Dendritic cell treated with granulocyte-macrophage colony-stimulating factor and Interleukin-4, amounts not matched to agents 40 ng/mL and 50 ng/mL, for 4 days (primary cell): ENCODE results near the gene AACS.
"Not testable (repeated sequence)": the region's sequence is repeated elsewhere in the genome, so short reads cannot be mapped to it uniquely, and the experiment has no call there.

Source experiments
- H3K27ac Mint-ChIP-seq: one replicate; pipeline ENCODE4 v1.8.0; 2022; ENCODE audit warnings: mild to moderate bottlenecking, mixed read lengths
- H3K27me3 Mint-ChIP-seq: one replicate; pipeline ENCODE4 v1.8.0; 2022; ENCODE audit warnings: mild to moderate bottlenecking, mixed read lengths
- H3K36me3 Mint-ChIP-seq: one replicate; pipeline ENCODE4 v1.8.0; 2022; ENCODE audit warnings: low read depth, mixed read lengths
- H3K4me1 Mint-ChIP-seq: one replicate; pipeline ENCODE4 v1.8.0; 2022; ENCODE audit warnings: low read depth, mixed read lengths
- H3K4me3 Mint-ChIP-seq: one replicate; pipeline ENCODE4 v1.8.0; 2022; ENCODE audit warnings: mild to moderate bottlenecking, moderate library complexity, mixed read lengths
- H3K9me3 Mint-ChIP-seq: one replicate; pipeline ENCODE4 v1.8.0; 2022; ENCODE audit warnings: mixed read lengths
- intact Hi-C: fragments of 100-400 bp; cut with micrococcal nuclease; formaldehyde crosslinking; loops from one replicate; pipeline ENCODE4 v1.15.0; 2022

AACS gene

DNA sequence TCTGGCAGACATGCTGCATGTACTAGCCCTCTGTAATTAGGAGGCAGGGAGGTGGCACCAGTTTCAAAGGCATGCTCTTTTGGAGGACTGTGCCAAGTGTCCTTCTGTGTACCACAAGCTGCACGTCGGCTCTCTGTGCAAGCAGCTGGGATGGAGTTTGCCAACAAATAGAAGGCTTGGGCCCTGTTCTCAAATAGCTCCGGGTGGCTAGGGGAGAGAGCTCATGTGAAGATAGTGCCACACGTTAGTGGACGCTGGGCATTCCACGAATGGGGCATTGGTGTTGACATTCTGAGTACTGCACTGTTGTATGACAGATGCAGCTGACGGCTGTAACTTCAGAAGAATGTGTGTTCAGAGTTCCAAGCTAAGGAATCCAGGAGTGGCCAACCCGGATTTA, 4.4 kb downstream of the AACS start:
- H3K27ac Mint-ChIP-seq = no peak overlapping the region
- no peaks in the 10 kb centered on the region for H3K9me3 Mint-ChIP-seq
- no peaks in the 10 kb centered on the region for H3K36me3 Mint-ChIP-seq
- no peak overlapping the region for H3K4me3 Mint-ChIP-seq
- peaks cover 9% of the 10 kb centered on the region for H3K27me3 Mint-ChIP-seq
- intact Hi-C loops = loop anchor here (5.0 kb wide), 1 partner anchor 72 kb away; no protein-coding TSS in a partner anchor
- peaks cover 22% of the 10 kb centered on the region for H3K4me1 Mint-ChIP-seq

DNA sequence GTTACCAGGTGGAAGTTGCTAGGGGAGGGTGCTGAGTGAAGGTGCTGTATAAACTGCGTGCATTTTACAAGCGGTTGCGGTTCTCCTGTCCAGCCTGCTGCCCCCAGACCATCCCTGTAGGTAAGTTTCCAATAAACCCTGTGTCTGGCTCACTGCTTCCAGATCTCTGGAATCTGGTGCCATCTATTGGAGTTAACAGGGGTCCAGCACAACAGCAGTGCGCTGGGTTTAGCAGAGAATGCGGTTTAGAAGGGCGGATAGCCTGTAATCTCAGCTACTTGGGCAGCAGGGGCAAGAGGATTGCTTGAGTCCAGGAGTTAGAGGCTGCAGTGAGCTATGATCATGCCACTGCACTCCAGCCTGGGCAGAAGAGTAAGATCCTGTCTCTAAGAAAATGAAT, 4.9 kb downstream of the AACS start:
- no peaks in the 10 kb centered on the region for H3K9me3 Mint-ChIP-seq
- peaks cover 17% of the 10 kb centered on the region for H3K4me1 Mint-ChIP-seq
- intact Hi-C loops = no loop called here
- peaks cover 7% of the 10 kb centered on the region for H3K27me3 Mint-ChIP-seq
- no peak overlapping the region for H3K4me3 Mint-ChIP-seq
- H3K36me3 Mint-ChIP-seq = no peaks in the 10 kb centered on the region
- H3K27ac Mint-ChIP-seq = no peak overlapping the region

DNA sequence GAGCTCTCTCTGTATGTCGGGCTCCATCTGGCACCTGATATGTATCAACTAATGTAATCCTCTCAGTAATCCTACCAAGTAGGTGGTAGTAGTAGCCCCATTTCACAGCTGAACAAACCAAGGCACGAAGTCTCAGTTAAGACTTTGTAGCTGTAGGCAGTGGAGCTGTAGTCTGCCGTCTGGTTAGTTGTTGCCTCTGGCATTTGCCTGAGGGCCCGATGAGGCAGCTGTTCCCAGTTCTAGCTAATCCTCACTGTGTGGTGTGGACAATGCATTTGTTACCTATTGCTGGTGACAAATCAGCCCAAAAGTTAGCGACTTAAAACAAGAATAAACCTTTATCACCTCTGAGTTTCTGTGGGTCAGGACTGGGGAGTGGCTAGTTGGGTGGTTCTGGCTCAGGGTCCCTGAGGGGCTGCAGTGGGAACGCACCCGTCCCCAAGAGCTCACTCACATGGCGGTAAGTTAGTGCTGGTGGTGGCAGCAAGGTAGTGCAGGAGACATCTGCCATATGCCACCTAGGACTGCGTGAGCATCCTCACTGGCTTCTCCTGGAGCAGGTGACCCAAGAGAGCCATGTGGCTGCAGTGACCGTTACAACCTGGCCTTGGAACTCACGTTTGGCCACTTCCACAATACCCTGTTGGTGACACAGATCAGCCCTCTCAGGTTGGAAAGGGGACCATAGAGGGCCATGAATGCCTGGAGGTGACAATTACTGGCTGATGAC, 5.6 kb downstream of the AACS start:
- Mint-ChIP-seq H3K27me3 (peaks cover 6% of the 10 kb centered on the region), H3K4me3 (no peak overlapping the region), H3K9me3 (no peaks in the 10 kb centered on the region), H3K27ac (no peak overlapping the region), H3K4me1 (peaks cover 13% of the 10 kb centered on the region), H3K36me3 (peaks cover 6% of the 10 kb centered on the region)
- intact Hi-C loops = no loop called here

DNA sequence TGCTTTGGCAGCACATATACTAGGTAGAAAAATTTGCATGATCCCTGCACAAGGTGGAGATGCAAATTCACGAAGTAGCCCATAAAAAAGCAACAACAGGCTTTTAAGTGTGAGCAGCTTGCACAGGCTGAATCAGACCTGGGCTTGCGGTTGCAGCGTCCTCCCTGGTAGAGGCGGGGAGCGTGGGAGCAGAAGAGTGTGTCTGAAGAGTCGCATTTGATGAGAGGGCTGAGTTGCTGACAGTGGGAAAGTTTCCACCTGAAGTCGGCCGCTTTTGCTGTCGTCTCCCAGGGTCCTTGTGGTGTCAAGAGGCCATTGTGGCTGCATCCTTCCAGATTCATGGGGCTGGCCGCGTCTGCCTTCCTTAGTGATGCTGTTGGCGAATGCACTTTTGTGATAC, 6.2 kb downstream of the AACS start:
- Mint-ChIP-seq H3K27me3 (peaks cover 3% of the 10 kb centered on the region), H3K27ac (no peak overlapping the region), H3K9me3 (no peaks in the 10 kb centered on the region), H3K36me3 (peaks cover 13% of the 10 kb centered on the region), H3K4me1 (peaks cover 7% of the 10 kb centered on the region), H3K4me3 (no peak overlapping the region)
- intact Hi-C loops = no loop called here

DNA sequence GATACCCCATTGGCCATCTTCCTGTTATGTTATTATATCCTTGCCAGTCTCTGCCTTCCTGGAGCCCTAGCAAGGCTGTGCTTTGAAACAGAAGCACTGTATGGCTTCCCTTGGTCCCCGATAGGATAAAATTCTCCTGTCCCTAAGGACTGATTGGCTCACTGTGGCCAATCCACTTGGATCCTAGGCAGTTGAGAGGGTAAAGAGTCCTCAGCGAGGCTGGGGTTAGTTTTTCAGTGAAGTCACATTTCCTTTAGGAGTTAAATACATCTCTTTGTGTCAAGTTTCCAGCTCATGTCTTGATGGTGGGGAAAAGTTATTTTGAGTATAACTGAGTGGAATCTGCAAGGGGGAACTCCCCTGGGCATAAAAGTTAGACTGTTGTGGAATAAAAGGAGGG, 7.3 kb downstream of the AACS start:
- Mint-ChIP-seq H3K36me3 (peaks cover 23% of the 10 kb centered on the region), H3K4me1 (no peaks in the 10 kb centered on the region), H3K27me3 (no peaks in the 10 kb centered on the region), H3K4me3 (no peak overlapping the region), H3K9me3 (no peaks in the 10 kb centered on the region), H3K27ac (no peak overlapping the region)
- intact Hi-C loops = no loop called here

DNA sequence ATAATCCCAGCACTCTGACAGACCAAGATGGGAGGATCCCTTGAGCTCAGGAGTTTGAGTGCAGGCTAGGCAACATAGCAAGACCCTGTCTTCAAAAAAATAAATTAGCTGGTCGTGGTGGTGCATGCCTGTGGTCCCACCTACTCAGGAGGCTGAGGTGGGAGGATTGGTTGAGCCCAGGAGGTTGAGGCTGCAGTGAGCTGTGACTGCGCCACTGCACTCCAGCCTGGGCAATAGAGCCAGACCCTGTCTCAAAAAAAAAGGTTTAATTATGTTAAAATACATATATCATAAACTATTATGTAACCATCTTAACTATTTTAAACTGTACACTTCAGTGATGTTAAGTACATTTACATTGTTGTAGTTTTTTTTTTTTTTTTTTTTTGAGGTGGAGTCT, 9.1 kb downstream of the AACS start:
- H3K27me3 Mint-ChIP-seq, H3K27ac Mint-ChIP-seq, H3K4me1 Mint-ChIP-seq, intact Hi-C loops, H3K4me3 Mint-ChIP-seq, H3K9me3 Mint-ChIP-seq: not testable (repeated sequence)
- H3K36me3 Mint-ChIP-seq = peaks cover 41% of the 10 kb centered on the region

DNA sequence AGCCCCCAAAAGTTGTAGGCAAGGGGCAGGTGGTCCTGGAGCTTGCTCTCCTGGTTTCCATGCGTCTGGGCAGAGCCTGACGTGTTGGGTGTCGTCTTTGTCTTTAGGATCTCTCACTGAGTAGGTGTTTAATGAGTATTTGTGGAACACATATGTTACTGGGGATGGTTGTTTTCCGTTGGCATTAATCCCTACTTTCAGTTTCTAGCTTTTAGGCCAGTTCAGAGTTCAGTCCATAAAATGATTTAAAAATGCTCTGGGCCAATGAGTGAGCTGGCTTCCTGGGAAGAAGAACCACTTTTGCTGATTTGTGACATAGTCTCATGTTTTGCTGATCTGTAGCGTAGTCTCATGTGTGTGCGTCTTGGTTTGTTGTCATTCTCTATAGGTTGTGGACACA, 10.9 kb downstream of the AACS start:
- intact Hi-C loops = no loop called here
- H3K9me3 Mint-ChIP-seq = no peaks in the 10 kb centered on the region
- no peak overlapping the region for H3K4me3 Mint-ChIP-seq
- H3K27me3 Mint-ChIP-seq = no peaks in the 10 kb centered on the region
- no peak overlapping the region for H3K27ac Mint-ChIP-seq
- peaks cover 11% of the 10 kb centered on the region for H3K4me1 Mint-ChIP-seq
- peaks cover 41% of the 10 kb centered on the region for H3K36me3 Mint-ChIP-seq

DNA sequence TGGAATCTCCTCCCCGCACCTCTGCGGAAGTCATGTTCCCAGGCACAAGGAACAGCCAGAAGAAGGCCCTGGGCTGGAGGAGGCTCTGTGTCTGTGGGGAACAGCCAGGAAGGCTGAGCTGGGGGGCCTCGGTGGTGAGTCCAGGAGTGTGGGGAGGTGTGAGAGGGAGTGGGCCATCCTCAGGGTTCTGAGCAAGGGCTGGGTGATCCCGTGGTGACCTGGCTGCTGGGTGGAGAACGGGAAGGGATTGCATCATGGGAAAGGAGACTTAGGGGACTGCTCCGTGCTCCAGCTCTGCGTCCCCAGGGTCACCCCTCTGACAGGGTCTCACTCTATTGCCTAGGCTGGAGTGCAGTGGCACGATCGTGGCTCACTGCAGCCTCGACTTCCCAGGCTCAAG, 13.8 kb downstream of the AACS start:
- intact Hi-C loops = no loop called here
- Mint-ChIP-seq H3K36me3 (peaks cover 47% of the 10 kb centered on the region), H3K4me1 (peaks cover 11% of the 10 kb centered on the region), H3K9me3 (no peaks in the 10 kb centered on the region), H3K27ac (no peak overlapping the region), H3K27me3 (no peaks in the 10 kb centered on the region), H3K4me3 (no peak overlapping the region)

DNA sequence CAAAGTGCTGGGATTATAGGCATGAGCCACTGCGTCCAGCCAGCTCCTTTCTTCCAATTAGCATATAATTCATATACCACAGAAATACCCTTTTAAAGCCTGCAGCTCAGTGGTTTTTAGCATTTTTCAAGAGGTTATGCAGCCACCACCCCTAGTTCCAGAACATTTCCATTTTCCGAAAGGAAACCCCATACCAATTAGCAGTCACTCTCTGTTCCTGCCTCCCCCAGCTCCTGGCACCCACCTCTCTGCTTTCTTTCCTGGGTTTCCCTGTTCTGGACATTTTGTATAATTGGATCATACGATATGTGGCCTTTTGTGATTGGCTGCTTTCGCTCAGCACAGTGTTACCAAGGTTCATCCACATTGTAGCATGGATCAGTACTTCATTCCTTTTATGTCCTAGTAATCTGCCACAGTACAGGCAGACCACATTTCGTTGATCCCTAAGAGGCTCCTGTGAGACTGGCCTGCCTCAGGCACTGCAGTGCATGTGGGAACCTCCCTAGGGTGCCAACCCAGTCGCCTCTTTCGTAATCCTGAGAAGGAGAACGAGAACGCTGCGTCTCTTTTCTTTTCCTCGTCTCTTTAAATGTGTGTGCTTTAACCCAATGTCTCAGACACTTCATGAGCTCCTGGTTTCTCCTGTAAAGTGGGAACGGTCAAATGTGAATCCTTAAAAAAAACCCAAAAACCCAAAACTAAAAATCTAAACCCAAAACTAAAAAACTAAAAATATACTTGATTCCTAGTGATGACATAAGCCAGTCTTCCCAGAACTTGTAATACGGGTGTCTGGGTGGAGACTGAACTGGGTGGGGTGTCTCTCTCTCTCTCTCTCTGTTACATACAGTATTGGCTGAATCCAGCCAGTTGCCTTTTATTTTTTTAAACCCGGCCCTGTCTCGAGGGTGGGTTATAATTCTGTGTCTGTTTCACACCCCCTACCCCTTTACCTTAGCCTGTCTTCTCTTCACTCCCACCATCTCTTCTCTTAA, 14.7 kb downstream of the AACS start:
- Mint-ChIP-seq H3K9me3 (no peaks in the 10 kb centered on the region), H3K36me3 (peaks cover 47% of the 10 kb centered on the region), H3K4me1 (peaks cover 11% of the 10 kb centered on the region), H3K27ac (peak overlapping the region; percentile 52), H3K27me3 (no peaks in the 10 kb centered on the region), H3K4me3 (peak overlapping the region; percentile 25)
- intact Hi-C loops = no loop called here

DNA sequence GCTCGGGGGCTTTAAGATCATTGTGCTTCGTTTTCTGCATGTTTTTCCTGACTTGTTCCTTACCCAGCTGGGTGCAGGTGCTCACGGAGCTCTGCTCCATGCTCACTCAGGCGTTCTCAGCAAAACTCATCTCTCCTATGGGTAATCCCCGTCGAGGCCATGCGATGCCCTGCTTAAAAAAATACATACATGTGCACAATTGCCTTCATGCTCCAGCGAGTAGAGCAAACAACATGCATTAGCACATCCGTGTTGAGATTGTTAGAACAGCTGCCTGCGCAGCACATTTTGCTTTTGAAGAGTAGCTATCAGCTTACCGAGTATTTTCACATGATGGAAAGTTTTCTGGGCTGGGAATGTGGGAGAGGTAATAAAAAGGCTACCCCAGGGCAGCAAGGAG, 16.2 kb downstream of the AACS start:
- no peak overlapping the region for H3K4me3 Mint-ChIP-seq
- no peak overlapping the region for H3K27ac Mint-ChIP-seq
- H3K27me3 Mint-ChIP-seq = no peaks in the 10 kb centered on the region
- no peaks in the 10 kb centered on the region for H3K9me3 Mint-ChIP-seq
- H3K4me1 Mint-ChIP-seq = peaks cover 11% of the 10 kb centered on the region
- intact Hi-C loops = no loop called here
- peaks cover 40% of the 10 kb centered on the region for H3K36me3 Mint-ChIP-seq

DNA sequence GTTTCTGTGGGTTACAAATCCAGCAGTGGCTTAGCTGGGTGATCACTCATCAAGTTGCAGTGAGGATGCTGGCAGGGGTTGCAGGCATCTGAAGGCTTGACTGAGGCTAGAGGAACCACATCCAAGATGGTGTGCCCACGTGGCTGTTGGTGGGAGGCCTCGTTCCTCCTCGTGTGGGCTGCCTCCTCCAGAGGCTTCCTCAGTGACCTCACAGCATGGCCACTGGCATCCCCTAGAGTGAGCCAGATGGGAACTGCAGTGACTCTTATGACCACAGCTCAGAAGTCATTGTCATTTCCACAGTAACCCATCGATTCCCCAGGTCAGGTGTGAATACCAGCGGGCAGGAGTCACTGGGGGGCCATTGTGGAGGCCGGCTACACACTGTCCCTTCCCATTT, 17.8 kb downstream of the AACS start:
- Mint-ChIP-seq H3K36me3 (peaks cover 30% of the 10 kb centered on the region), H3K4me1 (peaks cover 11% of the 10 kb centered on the region), H3K4me3 (no peak overlapping the region), H3K9me3 (no peaks in the 10 kb centered on the region), H3K27ac (no peak overlapping the region), H3K27me3 (no peaks in the 10 kb centered on the region)
- intact Hi-C loops = no loop called here

DNA sequence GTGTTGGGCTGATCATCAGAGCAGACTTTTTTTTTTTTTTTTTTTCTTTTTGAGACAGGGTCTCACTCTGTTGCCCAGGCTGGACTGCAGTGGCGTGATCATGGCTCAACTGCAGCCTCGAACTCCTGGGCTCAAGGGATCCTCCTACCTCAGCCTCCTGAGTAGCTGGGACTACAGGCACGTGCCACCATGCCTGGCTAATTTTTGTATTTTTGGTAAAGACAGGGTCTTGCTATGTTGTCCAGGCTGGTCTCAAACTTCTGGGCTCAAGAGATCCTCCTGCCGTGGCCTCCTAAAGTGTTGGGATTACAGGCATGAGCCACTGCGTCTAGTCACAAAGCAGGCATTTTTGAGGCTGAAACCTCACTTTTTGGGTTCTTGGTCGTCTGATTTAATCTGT, 23.0 kb downstream of the AACS start:
- H3K27ac Mint-ChIP-seq, H3K9me3 Mint-ChIP-seq, H3K4me1 Mint-ChIP-seq, intact Hi-C loops, H3K4me3 Mint-ChIP-seq, H3K27me3 Mint-ChIP-seq: not testable (repeated sequence)
- H3K36me3 Mint-ChIP-seq = peaks cover 24% of the 10 kb centered on the region

DNA sequence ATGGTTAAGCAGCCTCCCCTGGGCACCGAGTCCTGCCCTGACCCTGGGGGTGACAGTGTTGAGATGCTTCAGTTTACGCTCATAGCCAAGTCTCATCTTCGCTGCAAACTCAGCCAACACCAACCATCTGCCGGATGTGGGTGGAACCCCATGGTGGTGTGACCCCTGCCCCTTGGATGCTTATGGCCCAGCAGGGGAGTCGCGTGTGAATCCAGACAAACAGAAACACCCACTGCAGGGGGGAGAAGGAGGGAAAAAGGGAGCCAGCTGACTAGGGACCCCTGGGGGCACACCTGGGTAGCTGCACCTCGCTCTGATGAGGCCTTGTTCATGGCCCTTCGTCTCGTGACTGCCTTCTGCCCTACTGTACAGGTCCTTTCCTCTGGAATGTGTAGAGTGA, 23.8 kb downstream of the AACS start:
- no peaks in the 10 kb centered on the region for H3K4me1 Mint-ChIP-seq
- intact Hi-C loops = no loop called here
- no peak overlapping the region for H3K4me3 Mint-ChIP-seq
- peaks cover 29% of the 10 kb centered on the region for H3K36me3 Mint-ChIP-seq
- H3K9me3 Mint-ChIP-seq = no peaks in the 10 kb centered on the region
- H3K27me3 Mint-ChIP-seq = no peaks in the 10 kb centered on the region
- H3K27ac Mint-ChIP-seq = no peak overlapping the region

DNA sequence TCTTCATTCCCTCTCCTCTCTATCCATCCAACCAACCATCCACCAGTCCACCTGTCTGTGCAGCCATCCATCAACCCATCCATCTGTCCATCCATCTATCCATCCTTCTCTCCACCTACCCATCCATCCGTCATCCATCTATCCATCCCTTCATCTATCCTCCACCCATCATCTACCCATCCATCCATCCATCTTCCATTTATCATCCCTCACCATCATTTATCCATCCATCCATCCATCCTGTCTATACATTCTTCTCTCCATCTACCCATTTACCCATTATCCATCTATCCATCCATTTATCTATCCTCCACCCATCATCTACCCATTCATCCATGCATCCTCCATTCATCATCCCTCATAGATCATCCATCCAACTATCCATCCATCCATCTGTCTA, 24.4 kb downstream of the AACS start:
- Mint-ChIP-seq H3K27ac (no peak overlapping the region), H3K4me3 (no peak overlapping the region), H3K27me3 (no peaks in the 10 kb centered on the region), H3K9me3 (no peaks in the 10 kb centered on the region), H3K4me1 (no peaks in the 10 kb centered on the region), H3K36me3 (peaks cover 33% of the 10 kb centered on the region)
- intact Hi-C loops = no loop called here
